ENCODE data around the gene LTBP1.
"Not testable (repeated sequence)": the region's sequence is repeated elsewhere in the genome, so short reads cannot be mapped to it uniquely, and the experiment has no call there.

LTBP1 gene

DNA sequence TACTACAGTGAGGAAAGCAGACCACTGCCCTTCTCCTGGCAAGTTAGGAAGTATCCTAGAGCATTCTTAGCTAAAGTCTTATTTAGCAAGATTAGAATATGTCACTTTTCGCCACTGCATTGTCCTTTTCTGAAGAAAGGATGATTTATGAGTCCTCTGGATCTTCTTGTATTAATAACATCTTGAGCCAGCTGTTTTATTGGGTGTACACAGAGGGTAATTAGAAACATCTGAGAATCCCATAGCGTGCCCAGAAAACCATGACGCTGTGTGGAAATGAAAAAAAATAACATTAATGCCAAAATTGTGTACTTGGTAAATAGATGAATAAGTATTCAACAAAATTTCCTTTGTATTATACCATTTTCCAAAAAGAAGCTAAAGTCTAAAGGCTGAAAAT is 198.7 kb downstream of the LTBP1 start:
- DNase-seq (ENCODE audit: low spot score) = no peak

DNA sequence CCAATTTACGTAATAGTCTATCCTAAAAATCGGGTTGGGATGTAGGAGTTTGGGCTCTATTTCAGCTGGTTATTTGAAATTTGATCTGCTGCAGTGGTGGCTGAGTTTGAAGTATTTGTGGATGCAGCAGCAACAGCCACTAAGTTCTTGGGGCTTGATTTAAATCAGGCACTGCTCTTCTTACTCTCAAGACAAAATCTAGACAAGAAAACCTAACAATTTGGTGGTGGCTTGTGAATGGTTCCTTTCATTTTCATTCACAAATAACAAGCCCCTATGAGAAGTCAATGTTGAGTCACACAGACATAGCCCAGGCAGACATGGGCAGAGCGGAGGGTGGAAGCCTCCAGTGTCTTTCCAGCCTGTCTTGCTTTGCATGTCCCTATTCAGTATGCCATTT is 199.3 kb downstream of the LTBP1 start:
- DNase-seq (ENCODE audit: low spot score) = peak; percentile 54

DNA sequence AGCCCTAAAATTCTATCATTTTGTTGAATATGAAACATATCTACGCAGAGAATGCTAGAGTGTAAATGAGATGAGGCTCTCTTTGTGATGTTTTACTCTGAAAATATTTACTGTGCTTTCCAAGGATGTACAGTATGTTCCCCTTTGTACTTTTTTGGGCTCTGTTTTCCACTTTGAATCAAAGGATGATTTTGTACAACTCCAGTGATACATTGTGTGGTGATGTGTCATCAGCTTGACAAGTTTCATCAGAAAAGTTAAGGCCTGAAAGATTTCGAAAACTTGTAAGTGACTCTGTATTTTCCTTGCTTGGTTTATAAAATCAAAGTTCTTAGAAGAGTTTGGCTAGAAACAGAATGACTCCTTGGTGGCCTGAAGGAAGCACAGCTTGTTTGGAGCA is 206.3 kb downstream of the LTBP1 start:
- no peak for DNase-seq (ENCODE audit: low spot score)

- no peak for DNase-seq (ENCODE audit: low spot score)
Measured at GRCh38 chr2:33158482-33159003, 211.8 kb downstream of the LTBP1 start.

- no peak for DNase-seq (ENCODE audit: low spot score)
Measured at GRCh38 chr2:33160191-33160590, 213.4 kb downstream of the LTBP1 start.

DNA sequence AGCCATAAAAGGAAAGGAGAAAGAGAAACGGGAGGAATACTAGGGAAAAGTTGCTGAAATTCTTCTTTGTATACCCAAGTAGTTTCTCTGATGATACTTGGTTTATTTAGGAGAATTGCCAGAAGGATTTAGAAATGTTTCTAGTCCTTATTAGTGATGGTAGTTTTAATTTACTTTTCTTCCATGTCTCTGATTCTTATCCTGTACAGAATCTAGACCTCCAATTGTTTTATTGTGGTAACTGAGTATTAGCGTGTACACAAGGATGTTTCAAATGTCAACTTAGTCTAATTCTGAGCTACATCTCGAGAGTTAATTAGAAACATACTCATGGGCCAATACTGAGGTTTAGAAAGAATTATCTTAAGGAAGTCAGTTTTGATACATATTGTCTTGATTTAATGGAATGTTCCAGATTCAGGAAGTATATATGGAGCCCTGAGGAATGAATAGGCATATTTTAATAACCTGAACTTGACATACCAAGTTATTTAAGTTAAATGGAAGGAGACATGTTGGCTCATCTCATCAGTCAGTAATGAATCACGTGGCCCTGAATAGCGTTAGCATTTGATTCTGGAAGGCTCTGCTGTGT is 219.6 kb downstream of the LTBP1 start:
- DNase-seq (ENCODE audit: low spot score) = no peak

- DNase-seq (ENCODE audit: low spot score) = no peak
Measured at GRCh38 chr2:33167622-33168245, 221.0 kb downstream of the LTBP1 start.

DNA sequence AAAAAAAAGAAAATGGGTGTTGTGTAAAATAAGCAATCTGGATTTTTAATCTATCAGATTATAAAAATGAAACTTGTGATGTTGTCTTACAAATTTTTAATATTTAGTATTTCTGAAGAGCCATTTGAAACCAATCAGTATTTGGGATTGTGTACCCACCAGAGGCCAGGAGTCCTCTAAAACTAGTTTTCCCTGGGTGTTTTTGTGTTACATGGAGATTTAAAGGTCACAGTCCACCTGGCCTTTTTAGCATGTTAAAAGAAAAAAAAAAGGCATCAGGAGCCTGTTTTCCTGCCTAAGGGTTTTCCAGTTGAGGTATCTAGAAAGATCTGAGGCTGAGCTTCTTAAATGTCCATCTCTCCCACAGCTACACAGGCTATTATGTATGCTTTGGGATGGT is 221.7 kb downstream of the LTBP1 start:
- no peak for DNase-seq (ENCODE audit: low spot score)

DNA sequence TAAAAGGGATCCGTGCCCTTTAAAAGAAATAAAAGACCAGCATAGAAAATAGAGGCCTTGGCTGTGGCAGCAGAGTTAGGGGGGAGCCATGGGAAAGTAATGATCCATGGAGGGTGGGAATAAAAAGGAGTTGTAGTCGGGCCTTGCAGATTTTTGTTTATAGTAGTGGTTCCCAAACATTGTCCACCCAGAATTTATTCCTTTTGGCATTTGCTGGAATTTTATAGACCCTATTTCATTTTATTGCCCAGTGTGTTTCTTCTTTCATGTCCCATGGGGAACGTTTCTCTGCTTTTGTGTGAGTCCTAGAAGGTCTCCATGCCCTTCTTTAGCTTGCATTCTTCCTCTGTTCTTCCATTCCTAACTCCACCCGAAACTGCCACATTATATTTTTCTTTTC is 222.2 kb downstream of the LTBP1 start:
- DNase-seq (ENCODE audit: low spot score) = no peak

DNA sequence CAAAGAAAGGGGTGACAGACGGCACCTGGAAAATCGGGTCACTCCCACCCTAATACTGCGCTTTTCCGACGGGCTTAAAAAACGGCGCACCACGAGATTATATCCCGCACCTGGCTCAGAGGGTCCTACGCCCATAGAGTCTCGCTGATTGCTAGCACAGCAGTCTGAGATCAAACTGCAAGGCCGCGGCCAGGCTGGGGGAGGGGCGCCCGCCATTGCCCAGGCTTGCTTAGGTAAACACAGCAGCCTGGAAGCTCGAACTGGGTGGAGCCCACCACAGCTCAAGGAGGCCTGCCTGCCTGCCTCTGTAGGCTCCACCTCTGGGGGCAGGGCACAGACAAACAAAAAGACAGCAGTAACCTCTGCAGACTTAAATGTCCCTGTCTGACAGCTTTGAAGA is 223.5 kb downstream of the LTBP1 start:
- DNase-seq (ENCODE audit: low spot score) = not testable (repeated sequence)

DNA sequence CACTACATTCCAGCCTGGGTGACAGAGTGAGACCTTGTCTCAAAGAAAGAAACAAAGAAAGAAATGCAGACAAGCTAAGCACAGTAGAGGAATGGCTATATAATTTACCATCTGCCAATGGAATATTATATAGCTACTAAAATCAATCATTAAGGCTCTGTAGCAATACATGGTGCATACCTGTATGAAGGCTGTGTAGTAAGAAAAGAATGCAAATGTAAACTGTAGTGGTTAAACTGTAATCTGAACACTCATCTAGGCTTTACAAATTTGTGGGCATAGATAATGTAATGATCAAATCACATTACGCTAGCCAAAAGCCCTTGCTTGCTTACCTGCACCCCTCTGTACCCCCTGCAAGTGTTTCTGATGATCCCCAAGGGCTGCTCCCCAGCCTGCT is 230.9 kb downstream of the LTBP1 start:
- DNase-seq (ENCODE audit: low spot score) = no peak

DNA sequence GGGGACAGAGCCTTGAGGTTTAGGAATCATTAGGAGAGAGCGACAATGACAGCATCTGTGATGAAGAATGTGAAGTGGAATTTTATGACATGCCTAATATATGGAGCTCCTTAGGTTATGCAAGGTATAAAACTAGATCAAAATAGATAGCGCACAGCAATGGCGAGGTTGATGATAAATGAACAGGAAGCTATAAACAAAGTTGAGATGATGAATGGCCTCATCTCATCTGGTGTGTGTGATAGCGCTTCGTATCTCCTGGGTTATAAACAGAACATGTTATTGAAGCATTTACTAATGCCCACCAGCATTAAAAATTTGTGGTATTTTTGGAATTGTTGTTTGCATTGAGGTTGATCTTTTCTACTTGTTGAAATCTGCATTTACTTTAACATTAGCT is 231.5 kb downstream of the LTBP1 start:
- no peak for DNase-seq (ENCODE audit: low spot score)

DNA sequence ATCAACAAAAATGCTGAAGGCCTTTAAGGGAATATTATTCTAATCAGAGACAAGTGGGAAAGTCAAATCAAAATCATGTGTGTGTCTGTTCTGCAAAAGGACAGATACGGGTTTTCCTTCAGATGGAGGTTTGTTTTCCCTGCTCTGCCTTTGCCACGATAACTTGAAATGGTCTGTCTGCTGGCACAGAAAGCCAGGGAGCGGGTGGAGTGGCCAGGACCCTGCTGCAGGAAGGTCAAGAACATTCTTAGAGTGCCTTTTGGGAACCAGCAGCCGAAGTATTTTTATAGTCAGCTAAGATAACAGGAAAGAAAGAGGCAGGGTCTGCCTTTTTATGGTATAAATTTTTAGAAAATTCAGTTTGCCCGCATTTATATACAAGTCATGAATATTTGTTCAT is 234.2 kb downstream of the LTBP1 start:
- no peak for DNase-seq (ENCODE audit: low spot score)

GRCh38 chr2:33181466-33181865 is 234.7 kb downstream of the LTBP1 start:
- no peak for DNase-seq (ENCODE audit: low spot score)

- no peak for DNase-seq (ENCODE audit: low spot score)
Measured at GRCh38 chr2:33184041-33184440, 237.3 kb downstream of the LTBP1 start.

- DNase-seq (ENCODE audit: low spot score) = no peak
Measured at GRCh38 chr2:33186937-33187336, 240.2 kb downstream of the LTBP1 start.

GRCh38 chr2:33188799-33189198 is 242.0 kb downstream of the LTBP1 start:
- no peak for DNase-seq (ENCODE audit: low spot score)

GRCh38 chr2:33190393-33190937 is 243.7 kb downstream of the LTBP1 start:
- DNase-seq (ENCODE audit: low spot score) = no peak

DNA sequence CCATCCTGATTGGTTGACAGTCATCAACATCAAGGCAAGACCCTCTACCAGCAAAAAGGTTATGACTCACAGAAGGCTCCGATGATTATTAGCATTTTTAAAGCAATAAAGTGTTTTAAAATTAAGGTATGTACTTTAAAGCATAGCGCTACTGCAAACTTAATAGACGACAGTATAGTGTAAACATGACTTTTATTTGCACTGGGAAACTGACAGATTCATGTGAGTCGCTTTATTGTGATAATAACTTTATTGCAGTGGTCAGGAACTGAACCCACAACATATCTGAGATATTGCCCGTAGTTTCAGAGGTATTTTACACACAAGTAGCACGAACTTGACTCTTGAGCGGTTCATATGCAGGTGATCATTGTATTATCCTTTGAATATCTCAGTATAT is 249.1 kb downstream of the LTBP1 start:
- DNase-seq (ENCODE audit: low spot score) = no peak

- no peak for DNase-seq (ENCODE audit: low spot score)
Measured at GRCh38 chr2:33196700-33197099, 249.9 kb downstream of the LTBP1 start.

DNA sequence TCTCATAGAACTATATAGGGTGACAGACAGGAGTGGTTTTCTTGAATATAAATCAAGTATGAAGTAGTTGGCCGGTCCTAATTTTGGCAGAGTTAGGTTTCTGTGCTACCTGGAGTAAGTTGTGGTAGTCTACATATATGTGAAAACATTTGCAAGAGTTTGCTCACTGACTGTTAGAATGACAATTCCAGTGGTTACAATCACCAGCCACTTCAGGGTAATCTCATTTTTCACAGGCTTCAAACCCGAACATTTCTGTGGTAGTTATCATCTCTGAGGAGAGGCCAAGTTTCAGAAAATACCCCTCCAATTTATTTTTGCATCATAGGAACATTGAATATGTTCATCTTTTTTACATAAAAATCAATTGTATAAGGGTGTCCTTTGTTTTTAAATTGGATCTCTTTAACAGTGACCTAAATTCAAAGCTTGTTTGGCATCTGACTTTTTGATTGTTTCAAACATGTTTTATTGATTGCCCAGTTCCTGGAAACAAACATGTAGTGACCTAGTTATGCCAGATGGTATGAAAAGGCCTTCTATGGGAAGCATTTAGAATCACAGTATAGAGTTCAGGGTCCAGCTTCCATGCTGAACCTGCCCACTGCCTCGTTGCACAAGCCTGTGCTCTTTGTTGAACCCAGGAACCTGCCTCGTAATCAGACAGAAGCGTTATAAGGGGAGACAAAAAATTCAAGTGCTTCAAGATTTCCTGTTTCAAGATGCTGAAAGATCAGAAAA is 250.6 kb downstream of the LTBP1 start:
- no peak for DNase-seq (ENCODE audit: low spot score)

- DNase-seq (ENCODE audit: low spot score) = no peak
Measured at GRCh38 chr2:33202641-33203522, 256.1 kb downstream of the LTBP1 start.
